ENCODE results near the gene HSPD1. TPM values are rescaled to one million over a fixed set of nuclear protein-coding genes. Genes with fewer than 3 reads are reported as not detected.

Gene HSPD1
- total RNA-seq = 327 and 339 TPM in 2 replicates
- polyA plus RNA-seq = 293 and 309 TPM in 2 replicates

GRCh38 chr2:197499594-197500502 is at the start of gene HSPD1, which contains the start of gene HSPE1:
TSS of gene HSPD1 (minus strand) at chr2:197499840. CDS start at chr2:197498848, 992 bp downstream.
TSS of gene HSPE1 (plus strand) at chr2:197500379. CDS start at chr2:197500437, 58 bp downstream.
- Histone ChIP-seq H4K20me1 (ENCODE audit: insufficient read depth, poor library complexity, severe bottlenecking) (peaks cover 40% of the 10 kb centered on the region), H3K9me2 (replicated peaks; ENCODE audit: insufficient read depth) (no peaks in the 10 kb centered on the region), H3K4me2 (peak within 1 kb of the TSS; percentile 87), H3K4me3 (peak within 1 kb of the TSS; percentile 80), H3K27me3 (no peaks in the 10 kb centered on the region), H2AFZ (peak within 1 kb of the TSS; percentile 43), H3K4me1 (ENCODE audit: insufficient read depth) (peaks cover 29% of the 10 kb centered on the region), H3K79me2 (peaks cover 89% of the 10 kb centered on the region), H3K36me3 (replicated peaks; ENCODE audit: insufficient read depth, low read depth) (peaks cover 5% of the 10 kb centered on the region), H3K27ac (peak within 1 kb of the TSS; percentile 91), H3K9me3 (ENCODE audit: low read depth) (no peaks in the 10 kb centered on the region)
- 6% methylated on average over 65 of the region's 104 CpGs for WGBS (ENCODE audit: low lambda C conversion rate, missing lambda C conversion rate)
- DNase-seq (ENCODE audit: low spot score) = peak; percentile 99
- TF ChIP-seq EZH2phosphoT487 (IDR thresholded peaks at IDR 0.05; ENCODE audit: low read depth, severe bottlenecking, unreplicated experiment) = no peak
- TF ChIP-seq, protein P1, sequence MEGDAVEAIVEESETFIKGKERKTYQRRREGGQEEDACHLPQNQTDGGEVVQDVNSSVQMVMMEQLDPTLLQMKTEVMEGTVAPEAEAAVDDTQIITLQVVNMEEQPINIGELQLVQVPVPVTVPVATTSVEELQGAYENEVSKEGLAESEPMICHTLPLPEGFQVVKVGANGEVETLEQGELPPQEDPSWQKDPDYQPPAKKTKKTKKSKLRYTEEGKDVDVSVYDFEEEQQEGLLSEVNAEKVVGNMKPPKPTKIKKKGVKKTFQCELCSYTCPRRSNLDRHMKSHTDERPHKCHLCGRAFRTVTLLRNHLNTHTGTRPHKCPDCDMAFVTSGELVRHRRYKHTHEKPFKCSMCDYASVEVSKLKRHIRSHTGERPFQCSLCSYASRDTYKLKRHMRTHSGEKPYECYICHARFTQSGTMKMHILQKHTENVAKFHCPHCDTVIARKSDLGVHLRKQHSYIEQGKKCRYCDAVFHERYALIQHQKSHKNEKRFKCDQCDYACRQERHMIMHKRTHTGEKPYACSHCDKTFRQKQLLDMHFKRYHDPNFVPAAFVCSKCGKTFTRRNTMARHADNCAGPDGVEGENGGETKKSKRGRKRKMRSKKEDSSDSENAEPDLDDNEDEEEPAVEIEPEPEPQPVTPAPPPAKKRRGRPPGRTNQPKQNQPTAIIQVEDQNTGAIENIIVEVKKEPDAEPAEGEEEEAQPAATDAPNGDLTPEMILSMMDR (IDR thresholded peaks at IDR 0.05; ENCODE audit: poor library complexity) = no peak
- no peak for TF ChIP-seq EZH2 (IDR thresholded peaks at IDR 0.05; ENCODE audit: borderline replicate concordance)

DNA sequence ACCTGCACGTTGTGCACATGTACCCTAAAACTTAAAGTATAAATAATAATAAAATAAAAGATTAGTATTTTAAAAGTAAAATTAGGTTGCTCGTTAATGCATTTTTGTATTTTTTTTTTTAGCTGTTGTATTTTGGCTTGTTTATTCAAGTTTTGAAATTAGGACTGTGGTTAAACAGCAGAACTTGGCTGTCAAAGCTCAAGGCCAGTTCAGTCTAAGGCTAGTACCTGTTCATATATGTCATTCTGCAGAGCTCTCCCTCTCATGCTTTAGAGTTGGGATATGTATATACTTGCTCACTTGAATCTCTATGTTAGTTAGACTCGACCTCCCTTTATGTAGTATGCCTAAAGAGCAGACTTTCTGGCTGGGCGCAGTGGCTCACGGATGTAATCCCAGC is 48.9 kb upstream of the HSPD1 start:
- Histone ChIP-seq H3K79me2 (peaks cover 28% of the 10 kb centered on the region), H3K4me1 (ENCODE audit: insufficient read depth) (no peaks in the 10 kb centered on the region), H3K36me3 (replicated peaks; ENCODE audit: insufficient read depth, low read depth) (no peaks in the 10 kb centered on the region), H3K9me3 (ENCODE audit: low read depth) (no peaks in the 10 kb centered on the region), H3K27me3 (no peaks in the 10 kb centered on the region), H3K9me2 (replicated peaks; ENCODE audit: insufficient read depth) (no peaks in the 10 kb centered on the region), H2AFZ (no peak overlapping the region), H3K4me3 (no peak overlapping the region), H4K20me1 (ENCODE audit: insufficient read depth, poor library complexity, severe bottlenecking) (no peaks in the 10 kb centered on the region), H3K4me2 (no peak overlapping the region), H3K27ac (no peak overlapping the region)
- DNase-seq (ENCODE audit: low spot score) = no peak
- TF ChIP-seq, protein P1 (IDR thresholded peaks at IDR 0.05; ENCODE audit: poor library complexity) = no peak
- TF ChIP-seq EZH2phosphoT487 (IDR thresholded peaks at IDR 0.05; ENCODE audit: low read depth, severe bottlenecking, unreplicated experiment) (no peak), EZH2 (IDR thresholded peaks at IDR 0.05; ENCODE audit: borderline replicate concordance) (no peak)
- WGBS (ENCODE audit: low lambda C conversion rate, missing lambda C conversion rate) = 95% methylated on average over 5 of the region's 5 CpGs

GRCh38 chr2:197547163-197547900 is 47.7 kb upstream of the HSPD1 start:
- Histone ChIP-seq H3K4me2 (no peak overlapping the region), H2AFZ (no peak overlapping the region), H3K79me2 (peaks cover 36% of the 10 kb centered on the region), H3K9me2 (replicated peaks; ENCODE audit: insufficient read depth) (no peaks in the 10 kb centered on the region), H3K4me1 (ENCODE audit: insufficient read depth) (no peaks in the 10 kb centered on the region), H4K20me1 (ENCODE audit: insufficient read depth, poor library complexity, severe bottlenecking) (no peaks in the 10 kb centered on the region), H3K9me3 (ENCODE audit: low read depth) (no peaks in the 10 kb centered on the region), H3K36me3 (replicated peaks; ENCODE audit: insufficient read depth, low read depth) (no peaks in the 10 kb centered on the region), H3K4me3 (no peak overlapping the region), H3K27ac (no peak overlapping the region), H3K27me3 (no peaks in the 10 kb centered on the region)
- DNase-seq (ENCODE audit: low spot score) = no peak
- no peak for TF ChIP-seq EZH2phosphoT487 (IDR thresholded peaks at IDR 0.05; ENCODE audit: low read depth, severe bottlenecking, unreplicated experiment)
- no peak for TF ChIP-seq EZH2 (IDR thresholded peaks at IDR 0.05; ENCODE audit: borderline replicate concordance)
- TF ChIP-seq, protein P1 (IDR thresholded peaks at IDR 0.05; ENCODE audit: poor library complexity) = no peak
- WGBS (ENCODE audit: low lambda C conversion rate, missing lambda C conversion rate) = 91% methylated on average over 5 of the region's 5 CpGs
